ENCODE data around the gene FNBP1. TPM values are rescaled to one million over a fixed set of nuclear protein-coding genes. Genes with fewer than 3 reads are reported as not detected.
A peak's percentile ranks its signal among the peaks of the same experiment; 100 is the strongest.

The FNBP1 gene
- total RNA-seq, 2 donors from 2014 or later, result 27.7 to 29.0 TPM

DNA sequence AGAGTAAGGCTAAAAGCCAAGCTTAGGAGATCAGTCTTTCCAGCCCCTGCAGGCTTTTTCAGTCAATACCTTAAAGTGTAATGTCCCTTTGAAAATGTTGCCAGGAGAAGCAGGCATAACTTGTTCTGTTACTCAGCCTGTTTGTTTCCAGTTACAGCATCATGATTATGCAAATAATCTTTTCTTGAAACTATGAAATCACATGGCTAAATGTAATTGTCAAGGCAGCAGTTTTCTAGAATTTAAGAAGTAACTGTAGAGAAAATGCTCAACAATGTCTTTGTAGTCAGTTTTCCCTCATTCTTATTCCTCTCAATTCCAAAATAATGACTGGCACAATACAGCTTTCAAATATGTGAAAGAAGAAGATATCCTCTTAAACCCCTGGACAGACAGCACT lies 8.9 kb upstream of the FNBP1 start:
- intact Hi-C loops (cut with DNase I), result loop anchor here in 1 of 2 donors (10.0 kb wide), 1 partner anchor 167 kb away; no protein-coding TSS in a partner anchor
- DNase-seq (no peak), ATAC-seq (no peak)

DNA sequence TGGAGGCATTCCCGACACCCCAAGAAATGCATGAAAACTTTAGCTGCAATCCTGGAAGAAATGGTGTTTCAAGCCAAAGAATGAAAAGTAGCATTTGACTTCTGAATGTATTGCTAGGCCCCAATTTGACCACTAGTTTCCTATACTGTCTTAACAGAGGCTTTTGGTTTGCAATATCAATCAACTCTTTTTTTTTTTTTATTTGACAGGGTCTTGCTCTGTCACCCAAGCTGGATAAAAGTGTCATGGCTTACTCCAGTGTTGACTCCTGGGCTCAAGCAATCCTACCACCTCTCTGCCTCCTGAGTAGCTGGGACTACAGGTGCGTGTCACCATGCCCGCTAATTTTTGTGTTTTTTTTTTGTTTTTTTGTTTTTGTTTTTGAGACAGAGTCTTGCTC lies 7.5 kb upstream of the FNBP1 start:
- intact Hi-C loops (cut with DNase I), result loop anchor here in 1 of 2 donors (10.0 kb wide), 1 partner anchor 166 kb away; no protein-coding TSS in a partner anchor
- ATAC-seq (no peak), DNase-seq (no peak)

DNA sequence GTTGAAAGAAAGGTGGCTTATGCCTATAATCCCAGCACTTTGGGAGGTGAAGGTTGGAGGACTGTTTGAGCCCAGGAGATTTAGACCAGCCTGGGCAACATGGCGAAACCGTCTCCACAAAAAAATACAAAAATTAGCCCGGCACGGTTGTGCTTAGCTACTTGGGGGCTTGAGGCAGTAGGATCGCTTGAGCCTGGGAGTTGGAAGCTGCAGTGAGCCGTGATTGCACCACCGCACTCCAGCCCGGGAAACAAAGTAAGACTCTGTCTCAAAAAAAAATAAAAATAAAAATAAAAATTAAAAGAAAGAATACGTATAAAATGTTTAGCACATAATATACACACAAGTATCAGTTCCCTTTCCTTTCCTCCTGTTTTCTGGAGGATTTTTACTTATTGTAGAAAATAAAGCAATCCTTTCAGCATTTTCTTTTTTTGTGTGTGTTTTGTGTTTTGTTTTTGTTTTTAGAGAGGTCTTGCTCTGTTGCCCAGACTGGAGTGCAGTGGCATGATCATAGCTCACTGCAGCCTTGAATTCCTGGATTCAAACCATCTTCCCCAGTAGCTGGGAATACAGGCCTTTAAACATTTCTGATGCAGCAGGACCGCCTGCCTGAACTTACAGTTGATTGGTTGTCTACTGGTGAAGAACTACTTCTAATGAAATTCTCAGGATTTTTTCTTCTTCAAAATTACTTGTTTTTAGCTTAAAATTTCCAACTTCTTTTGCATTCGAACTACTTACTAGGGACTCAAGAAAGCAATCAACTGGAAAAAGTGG lies 6.6 kb upstream of the FNBP1 start:
- intact Hi-C loops (cut with DNase I), result loop anchor here in 1 of 2 donors (10.0 kb wide), 1 partner anchor 165 kb away; no protein-coding TSS in a partner anchor
- ATAC-seq, result no peak
- DNase-seq, result no peak

DNA sequence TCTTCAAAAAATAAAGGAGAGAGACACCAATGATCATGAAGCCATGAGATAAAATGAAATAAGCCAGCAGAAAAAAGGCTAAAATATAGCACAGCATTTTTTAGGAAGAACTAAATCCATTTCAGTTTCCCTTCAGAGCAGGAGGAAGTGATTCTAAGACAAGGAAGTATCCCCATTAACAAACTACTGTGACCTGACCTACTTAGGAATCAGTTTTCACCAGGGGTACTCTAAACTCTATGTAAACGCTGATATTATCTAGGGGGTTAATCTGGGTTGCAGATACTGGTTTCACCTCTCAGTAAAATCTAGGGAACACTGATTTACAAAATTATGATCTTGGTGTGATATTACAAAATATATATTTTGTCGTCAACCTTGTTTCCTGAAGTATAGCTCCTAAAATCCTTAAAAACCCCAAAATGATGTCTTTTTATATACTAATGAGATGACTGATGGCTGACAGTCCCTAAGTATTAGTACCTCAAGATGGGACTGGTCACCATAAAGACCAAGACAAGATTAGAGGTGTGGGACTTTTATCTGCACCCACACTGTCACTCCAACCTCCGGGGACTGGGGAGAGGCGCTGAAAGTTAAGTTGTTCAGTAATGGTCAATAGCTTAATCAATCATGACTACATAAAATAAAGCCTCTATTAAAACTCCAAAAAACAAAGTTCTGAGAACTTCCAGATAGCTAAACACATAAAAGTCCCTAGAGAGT lies 2.9 kb upstream of the FNBP1 start:
- intact Hi-C loops (cut with DNase I), result no loop called here
- no peak for ATAC-seq

DNA sequence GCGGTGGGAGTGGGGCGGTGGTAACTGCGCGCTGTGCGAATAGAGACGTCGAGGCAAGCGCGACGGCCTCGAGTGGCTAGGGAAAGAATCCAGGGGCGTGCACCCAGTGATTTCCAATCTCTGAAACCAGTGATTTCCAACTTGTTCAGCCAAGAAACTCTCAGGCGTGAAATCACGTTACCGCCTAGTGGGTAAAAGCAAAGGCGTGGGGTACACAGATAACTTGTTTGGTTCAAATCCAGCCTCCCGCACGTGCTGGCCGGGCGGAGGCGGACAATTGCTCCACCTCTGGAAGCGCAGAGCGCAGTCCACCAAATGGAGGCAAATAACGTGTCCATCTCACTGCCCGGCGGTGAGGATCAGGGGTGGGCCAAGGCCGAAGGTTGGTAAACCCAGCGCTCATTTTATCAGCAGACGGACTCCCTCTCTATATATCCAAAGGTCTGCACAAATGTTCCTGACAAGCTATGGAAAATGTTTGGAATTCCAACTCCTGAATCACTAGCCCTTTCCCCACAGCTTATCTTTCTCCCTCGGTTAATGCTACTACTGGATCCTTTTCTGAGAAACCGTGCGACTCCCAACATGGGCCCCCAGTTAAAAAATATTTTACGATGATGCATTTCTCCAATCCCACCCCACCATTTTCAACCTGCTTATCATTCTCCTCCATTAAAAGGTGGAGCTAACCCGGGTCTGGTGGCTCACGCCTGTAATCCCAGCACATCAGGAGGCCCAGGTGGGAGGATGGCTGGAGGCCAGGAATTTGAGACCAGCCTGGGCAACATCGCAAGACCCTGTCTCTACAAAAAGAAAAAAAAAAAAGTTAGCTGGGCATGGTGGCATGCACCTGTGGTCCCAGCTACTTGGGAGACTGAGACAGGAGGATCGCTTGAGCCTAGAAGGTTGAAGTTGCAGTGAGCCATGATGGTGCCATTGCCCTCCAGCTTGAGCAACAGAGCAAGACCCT lies 950 bp upstream of the FNBP1 start:
- ATAC-seq, result peak; percentile 32 to 65
- intact Hi-C loops (cut with DNase I), result loop anchor here in 1 of 2 donors (5.0 kb wide), 1 partner anchor 157 kb away; no protein-coding TSS in a partner anchor
- DNase-seq, result peak; percentile 72

More for the DNA sequence above, 2.9 kb upstream of the FNBP1 start:
- no peak for DNase-seq

DNA sequence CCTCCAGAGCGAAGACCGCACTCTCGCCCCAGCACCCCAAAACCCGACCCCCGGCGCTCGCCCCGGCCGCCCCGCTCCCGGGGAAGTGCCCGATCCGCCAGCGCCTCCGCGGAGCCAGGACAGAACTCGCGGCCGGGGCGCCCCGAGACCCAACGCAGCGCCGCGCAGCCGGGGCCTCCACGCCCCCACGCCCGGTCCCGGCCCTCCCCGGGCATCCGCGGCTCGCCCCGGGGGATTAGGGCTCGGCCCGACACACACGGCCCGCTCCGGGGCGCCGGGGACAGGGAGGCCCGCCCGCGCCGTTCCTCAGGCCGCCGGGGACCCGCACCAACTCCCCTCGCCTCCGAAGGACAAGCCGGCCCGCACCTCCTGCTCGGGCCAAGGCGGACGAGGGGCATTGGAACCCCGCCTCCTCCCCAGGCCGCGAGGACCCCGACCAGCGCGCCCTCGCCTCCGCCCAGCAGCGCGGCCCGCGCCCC lies 544 bp downstream of the FNBP1 start:
- intact Hi-C loops (cut with DNase I), result loop anchor here in 1 of 2 donors (5.0 kb wide), 1 partner anchor 155 kb away; no protein-coding TSS in a partner anchor
- DNase-seq (peak; percentile 43), ATAC-seq (peak; percentile 39 to 49)

DNA sequence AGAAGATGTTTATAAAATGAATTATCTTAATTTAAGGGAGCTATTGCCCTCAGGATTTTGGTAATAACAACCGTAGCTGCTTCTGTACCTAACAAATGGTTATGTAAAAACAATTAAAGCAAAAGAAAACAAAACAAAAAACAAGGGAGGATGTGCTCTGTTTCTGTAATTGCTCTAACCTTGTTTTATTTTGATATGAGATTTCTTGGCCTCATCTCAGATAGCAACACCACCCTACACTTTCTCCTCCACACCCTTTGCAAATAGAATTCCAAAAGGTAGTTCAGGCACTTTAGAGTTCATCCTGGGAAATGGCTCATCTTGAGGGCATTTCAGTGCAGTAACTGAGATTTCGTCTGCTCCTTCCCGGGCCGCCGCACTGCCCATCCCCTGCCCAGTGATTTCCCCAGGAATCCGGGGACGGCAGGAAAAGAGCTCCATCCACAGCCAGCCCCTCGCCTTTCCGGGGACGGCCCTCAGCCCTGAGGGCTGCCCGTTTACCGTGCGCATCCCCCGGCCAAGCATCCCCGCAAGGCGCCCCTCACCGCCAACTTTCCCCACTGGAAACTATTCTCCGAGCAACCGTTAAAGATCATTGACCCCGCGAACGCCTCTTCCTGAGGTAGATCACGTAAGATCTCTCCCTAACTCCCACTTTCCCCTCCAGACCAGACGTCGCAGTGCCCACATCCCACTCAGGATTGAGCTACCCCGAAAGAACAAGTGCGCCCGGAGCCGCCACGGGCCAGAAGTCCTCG lies 1.2 kb downstream of the FNBP1 start:
- intact Hi-C loops (cut with DNase I), result loop anchor here in 1 of 2 donors (5.0 kb wide), 1 partner anchor 155 kb away; no protein-coding TSS in a partner anchor
- DNase-seq, result peak; percentile 32

DNA sequence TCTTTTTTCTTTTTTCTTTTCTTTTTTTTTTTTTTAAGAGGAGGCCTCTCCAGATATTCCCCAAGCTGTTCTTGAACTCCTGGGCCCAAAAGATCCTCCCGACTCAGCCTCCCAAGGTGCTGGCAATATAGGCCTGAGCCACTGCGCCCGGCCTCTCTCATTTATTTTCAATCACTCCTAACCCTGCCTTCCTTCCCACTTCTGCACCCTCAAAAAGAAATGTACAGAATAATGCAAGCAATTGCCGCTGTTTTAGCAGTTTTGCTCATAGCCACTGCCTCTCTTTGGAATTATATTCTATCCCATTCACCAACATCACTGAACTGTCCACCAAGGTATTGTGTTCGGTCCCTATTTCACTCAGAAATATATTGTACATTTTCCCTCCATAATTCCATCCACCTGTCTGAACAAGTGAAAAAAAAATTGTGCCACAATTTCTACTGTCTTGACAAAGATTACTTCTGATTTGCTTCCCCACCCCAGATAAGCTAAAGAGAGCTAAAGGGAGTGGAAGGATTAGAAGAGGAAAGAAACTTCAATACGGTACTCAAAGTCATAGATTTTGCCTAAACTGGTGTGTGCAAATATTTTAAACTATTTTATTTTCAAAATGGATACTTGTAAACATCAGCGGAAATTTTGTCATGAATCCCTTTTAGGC lies 1.9 kb downstream of the FNBP1 start:
- DNase-seq (no peak), ATAC-seq (no peak)
- intact Hi-C loops (cut with DNase I), result loop anchor here in 1 of 2 donors (5.0 kb wide), 1 partner anchor 154 kb away; no protein-coding TSS in a partner anchor

More for the DNA sequence above, 1.2 kb downstream of the FNBP1 start:
- ATAC-seq, result peak in 1 of 2 donors; percentile 7

DNA sequence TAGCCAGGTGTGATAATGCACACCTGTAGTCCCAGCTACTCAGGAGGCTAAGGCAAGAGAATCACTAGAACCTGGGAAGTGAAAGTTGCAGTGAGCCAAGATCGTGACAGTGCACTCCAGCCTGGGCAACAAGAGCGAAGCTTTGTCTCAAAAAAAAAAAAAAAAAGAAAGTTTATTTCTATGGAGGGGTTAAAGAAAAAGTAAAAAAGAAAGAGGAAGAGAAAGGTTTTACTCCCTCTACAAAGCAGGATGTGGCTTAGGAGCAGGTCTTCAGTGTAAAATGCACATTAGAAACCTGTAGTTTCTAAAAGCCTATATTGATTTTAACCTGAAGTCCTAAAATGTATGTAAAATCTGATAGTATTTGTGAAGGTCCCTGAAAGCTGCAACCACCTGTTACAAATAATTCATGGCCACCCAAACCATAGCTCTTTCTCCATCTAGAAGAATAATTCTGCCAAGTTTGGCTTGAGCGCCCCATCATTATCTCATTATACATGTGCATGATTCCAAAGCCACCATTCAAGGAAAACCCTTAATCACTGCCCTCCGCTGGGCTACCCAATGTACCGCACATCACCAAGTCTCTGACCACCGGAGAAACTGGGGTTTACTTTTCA lies 3.4 kb downstream of the FNBP1 start:
- ATAC-seq, result no peak
- DNase-seq, result no peak
- intact Hi-C loops (cut with DNase I), result loop anchor here in 1 of 2 donors (5.0 kb wide), 1 partner anchor 152 kb away; no protein-coding TSS in a partner anchor

DNA sequence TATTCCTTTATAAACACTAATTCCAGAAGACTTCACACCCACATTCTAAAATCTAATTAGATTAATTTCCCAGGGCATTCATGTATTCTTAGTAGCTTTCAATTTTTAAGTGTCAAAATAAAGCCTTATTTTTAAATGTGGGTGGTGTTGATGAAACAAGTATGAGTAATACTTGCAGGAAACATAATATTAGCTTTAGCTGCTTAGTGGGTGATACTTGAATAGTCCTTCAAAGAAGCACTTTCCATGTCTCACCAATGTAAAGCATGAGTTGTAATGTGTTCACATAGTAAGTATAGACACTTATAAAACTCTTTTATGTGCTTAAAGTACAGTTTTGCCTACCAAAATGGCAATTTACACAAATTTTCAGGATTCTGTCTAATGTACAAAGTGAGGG lies 6.9 kb downstream of the FNBP1 start:
- intact Hi-C loops (cut with DNase I), result no loop called here
- ATAC-seq (peak in 1 of 2 donors; percentile 67), DNase-seq (no peak)

DNA sequence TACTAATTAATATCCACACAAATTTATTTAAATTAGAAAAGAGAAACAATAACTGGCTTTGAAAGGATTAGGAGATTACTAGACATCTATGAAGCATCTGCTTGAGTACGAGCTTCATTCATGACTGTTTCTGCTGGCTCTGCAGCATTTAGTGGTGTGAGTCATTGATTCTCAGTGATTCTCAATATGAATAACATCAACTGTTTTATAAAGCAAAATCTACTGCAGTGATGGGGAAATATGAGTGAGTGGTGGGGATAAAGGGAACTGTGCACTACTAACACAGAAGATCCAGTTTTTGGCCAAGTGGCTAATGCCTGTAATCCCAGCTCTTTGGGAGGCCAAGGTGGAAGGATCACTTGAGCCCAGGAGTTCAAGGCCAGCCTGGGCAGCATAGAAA lies 8.4 kb downstream of the FNBP1 start:
- DNase-seq (no peak), ATAC-seq (peak in 1 of 2 donors; percentile 71)
- intact Hi-C loops (cut with DNase I), result no loop called here

DNA sequence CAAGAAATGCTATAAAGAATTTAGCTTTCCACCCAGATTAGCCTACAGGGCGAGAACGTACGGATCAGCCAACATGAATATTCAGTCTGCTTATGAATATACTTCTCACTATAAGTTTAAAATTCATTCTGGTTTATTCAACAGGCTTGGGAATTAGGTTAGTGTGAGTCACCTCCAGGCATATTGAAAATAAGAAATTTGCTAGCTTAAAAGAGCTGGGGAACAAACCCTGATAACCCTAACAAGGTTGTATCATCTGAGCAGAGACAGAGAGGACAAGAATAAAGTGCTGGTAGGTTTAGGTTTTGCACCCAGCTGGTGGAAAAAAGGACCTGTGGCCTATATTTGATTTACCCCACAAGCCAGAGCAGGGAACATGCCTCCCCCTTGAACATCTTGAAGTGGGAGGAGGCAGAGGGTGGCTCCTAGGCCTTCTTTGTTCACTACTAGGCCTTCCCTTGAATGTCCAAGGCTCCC lies 12.3 kb downstream of the FNBP1 start:
- DNase-seq, result no peak
- intact Hi-C loops (cut with DNase I), result no loop called here
- ATAC-seq, result no peak

DNA sequence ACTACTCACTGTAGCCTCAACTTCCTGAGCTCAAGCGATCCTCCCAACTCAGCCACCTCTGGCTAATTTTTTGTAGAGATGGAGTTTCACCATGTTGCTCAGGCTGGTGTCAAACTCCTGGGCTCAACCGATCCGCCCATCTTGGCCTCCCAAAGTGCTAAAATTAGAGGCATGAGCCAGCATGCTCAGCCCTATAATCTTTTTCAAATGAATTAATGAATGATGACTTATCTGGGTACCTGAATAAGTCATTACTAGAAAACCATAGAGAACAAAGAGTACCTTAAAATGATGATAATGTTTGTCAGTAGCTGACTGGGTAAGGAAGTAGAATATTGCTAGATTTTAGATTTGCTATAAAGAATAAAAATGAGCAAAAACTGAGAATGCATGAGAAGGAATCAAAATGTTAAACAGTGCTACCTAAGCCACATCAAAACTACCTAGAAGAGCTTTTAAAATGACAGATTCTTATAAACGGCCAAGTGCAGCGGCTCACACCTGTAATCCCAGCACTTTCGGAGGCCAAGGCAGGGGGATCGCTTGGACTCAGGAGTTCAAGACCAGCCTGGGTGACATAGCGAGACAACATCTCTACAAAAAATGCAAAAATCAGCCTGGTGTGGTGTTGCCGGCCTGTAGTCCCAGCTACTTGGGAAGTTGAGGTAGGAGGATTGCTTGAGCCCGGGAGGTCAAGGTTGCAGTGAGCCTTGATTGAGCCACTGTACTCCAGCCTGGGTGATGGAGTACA lies 13.6 kb downstream of the FNBP1 start:
- intact Hi-C loops (cut with DNase I), result no loop called here
- ATAC-seq (no peak), DNase-seq (no peak)

DNA sequence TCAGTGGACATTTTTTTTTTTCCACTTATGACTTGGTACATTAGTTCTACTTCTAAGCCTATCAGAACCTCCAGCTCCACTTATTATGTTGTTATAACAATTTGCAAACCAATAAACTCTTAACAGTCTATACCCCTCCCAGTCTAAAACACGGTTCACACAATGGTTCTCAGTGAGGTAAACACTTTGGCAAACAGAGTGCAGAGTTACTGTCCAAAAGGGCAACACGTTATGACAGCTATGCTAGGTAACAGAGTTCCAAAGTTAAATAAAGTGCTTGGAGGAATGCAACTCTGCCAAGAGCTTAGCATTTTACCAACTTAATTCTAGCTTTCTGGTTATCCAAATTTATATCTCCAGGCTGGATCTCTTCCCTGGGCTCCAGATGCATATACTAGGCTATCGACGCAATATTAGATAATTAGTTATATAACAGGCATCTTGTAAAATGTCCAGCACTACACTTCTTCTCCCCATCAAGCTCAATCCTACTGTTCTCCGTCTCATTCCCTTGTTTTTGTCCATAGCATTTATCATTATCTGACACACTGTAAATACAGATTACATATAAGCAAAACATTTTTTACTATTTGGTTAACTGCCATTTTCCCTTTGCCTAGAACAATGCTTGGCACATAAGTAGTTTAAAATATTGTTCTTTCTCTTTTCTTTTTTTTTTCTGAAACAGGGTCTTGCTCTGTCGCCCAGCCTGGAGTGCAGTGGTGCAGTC lies 14.3 kb downstream of the FNBP1 start:
- DNase-seq, result no peak
- ATAC-seq, result no peak
- intact Hi-C loops (cut with DNase I), result no loop called here

DNA sequence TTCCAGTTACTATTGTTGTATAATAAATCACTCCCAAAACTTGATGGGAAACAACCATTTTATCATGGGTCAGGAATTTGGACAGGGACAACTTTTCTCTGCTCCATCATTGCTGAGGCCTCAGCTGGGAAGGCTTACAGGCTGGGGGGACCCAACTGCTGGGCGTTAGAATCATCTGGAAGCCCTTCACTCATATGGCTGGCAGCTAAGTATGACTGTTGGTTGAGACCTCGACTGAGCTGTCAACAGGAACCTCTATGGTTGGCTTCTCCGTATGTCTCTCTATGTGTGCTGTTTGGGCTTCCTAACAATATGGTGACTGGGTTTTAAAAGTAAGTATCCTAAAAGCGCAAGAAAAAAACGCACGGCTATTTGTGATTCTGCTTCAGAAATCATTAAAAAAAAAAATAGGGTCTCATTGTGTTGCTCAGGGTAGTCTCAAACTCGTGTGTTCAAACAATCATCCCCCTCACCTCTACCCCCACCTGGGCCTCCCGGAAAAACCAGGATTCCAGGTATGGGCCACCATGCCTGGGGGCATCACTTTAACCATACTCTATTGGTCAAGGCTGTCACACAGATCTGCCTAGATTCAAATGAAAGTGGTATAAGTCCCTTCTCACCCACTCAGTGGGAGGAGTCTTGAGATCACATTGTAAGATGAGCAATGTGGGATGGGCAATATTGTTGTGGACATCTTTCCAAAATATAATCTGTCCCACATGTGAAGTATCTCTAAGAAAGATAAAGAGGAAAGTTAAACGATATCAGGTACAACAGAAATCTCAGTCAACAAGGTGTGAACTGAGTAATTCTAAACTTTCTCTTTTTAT lies 15.2 kb downstream of the FNBP1 start:
- no peak for ATAC-seq
- intact Hi-C loops (cut with DNase I), result no loop called here
- DNase-seq, result no peak

All from left cardiac atrium (tissue), 4 donors.